ENCODE data around the gene ZNF316.

DNA sequence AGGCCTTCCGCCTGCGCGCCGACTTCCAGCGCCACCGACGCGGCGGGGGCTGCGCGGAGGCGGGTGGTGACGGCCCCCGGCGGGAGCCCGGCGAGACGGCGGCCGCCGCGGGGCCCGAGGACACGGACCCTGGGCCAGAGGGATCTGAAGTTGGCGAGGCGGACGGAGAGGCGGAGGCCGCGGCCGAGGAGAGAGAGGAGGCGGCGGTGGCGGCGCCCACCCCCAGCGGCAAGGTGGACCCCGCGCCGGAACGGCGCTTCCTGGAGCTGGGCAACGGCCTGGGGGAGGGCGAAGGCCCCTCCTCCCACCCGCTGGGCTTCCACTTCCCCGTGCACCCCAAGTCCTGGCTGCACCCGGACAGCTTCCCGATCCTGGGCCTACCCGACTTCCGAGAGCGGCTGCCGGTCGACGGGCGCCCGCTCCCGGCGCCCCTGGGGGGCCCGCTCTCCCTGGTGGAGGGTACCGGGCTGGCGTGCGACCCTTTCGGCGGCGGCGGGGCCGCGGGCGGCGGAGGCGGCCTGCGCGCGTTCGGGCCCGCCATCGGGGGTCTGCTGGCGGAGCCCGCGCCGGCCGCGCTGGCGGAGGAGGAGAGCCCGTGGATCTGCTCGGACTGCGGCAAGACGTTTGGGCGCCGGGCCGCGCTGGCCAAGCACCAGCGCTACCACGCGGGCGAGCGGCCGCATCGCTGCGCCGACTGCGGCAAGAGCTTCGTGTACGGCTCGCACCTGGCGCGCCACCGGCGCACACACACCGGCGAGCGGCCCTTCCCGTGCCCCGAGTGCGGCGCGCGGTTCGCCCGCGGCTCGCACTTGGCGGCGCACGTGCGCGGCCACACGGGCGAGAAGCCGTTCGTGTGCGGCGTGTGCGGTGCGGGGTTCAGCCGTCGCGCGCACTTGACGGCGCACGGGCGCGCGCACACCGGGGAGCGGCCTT lies 16.2 kb downstream of the ZNF316 start:
- TF ChIP-seq, protein P1, sequence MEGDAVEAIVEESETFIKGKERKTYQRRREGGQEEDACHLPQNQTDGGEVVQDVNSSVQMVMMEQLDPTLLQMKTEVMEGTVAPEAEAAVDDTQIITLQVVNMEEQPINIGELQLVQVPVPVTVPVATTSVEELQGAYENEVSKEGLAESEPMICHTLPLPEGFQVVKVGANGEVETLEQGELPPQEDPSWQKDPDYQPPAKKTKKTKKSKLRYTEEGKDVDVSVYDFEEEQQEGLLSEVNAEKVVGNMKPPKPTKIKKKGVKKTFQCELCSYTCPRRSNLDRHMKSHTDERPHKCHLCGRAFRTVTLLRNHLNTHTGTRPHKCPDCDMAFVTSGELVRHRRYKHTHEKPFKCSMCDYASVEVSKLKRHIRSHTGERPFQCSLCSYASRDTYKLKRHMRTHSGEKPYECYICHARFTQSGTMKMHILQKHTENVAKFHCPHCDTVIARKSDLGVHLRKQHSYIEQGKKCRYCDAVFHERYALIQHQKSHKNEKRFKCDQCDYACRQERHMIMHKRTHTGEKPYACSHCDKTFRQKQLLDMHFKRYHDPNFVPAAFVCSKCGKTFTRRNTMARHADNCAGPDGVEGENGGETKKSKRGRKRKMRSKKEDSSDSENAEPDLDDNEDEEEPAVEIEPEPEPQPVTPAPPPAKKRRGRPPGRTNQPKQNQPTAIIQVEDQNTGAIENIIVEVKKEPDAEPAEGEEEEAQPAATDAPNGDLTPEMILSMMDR (IDR thresholded peaks at IDR 0.05) = no peak
- TF ChIP-seq POLR2A (IDR thresholded peaks at IDR 0.05) = no peak
- TF ChIP-seq EP300 (IDR thresholded peaks at IDR 0.05) = no peak
- TF ChIP-seq POLR2AphosphoS5 (IDR thresholded peaks at IDR 0.05) = no peak
